ENCODE measurements around the gene DFFB.

DNA sequence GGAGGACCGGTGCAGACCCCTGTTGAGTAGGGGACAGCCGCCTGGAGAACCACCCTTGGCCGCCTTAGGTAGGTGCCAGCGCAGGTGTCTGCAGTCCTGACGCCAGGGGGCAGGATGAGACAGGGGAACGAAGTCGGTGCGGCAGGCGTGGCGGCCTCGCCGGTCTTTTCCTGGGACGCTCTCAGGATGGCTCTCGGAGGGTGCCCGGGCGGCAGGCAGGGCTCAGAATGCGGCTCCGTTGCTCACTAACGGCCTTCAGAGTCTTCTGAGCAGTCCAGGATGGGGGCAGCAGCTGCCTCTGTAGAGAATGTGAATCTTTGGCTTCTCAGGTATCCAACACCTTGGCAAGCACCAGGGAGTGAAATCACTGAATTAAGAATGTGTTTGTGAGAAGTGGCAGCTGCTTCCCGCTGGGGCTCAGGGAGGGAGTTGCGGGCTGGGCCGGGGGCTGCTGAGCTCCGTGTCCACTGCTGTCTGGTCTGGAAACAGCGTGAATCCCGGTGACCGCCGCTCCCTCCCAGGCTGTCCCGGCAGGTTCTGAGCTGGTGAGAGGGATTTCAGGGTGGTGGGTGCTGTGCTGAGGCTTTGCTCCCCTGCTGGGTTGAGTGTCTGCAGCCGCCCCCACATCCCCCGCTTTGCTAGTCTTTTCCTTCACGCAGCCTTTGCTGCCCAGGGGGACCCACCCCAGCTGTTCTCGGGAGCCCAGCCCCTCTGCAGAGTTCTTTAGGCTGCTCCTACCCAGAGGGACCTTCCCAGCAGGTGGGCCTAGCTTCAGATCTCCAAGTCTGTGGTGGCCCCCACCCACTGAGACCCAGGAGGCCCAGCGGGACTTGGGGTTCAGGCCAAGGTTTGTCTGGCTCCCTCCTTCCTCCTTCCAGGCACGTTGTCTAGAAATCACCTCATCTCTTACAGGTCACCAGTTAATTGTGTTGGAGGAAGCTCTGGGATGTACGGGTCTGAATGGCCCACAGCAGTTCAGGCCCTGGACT lies 53.9 kb downstream of the DFFB start:
- TF ChIP-seq POLR2A (IDR thresholded peaks at IDR 0.05; ENCODE audit: low read length) (no peak), GATA1 (IDR thresholded peaks at IDR 0.05; ENCODE audit: low read depth, low read length) (no peak)
